HG02798 (cell line): ENCODE data around the gene RTP4.
A peak's percentile ranks its signal among the peaks of the same experiment; 100 is the strongest.

Source experiments
- ATAC-seq: cut with Tn5 transposase; IDR thresholded peaks from one replicate; pipeline ENCODE4 v1.9.1; 2021; ENCODE audit warnings: mild to moderate bottlenecking; ENCODE audit not compliant: unreplicated experiment, poor library complexity

RTP4 gene, protein sequence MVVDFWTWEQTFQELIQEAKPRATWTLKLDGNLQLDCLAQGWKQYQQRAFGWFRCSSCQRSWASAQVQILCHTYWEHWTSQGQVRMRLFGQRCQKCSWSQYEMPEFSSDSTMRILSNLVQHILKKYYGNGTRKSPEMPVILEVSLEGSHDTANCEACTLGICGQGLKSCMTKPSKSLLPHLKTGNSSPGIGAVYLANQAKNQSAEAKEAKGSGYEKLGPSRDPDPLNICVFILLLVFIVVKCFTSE

DNA sequence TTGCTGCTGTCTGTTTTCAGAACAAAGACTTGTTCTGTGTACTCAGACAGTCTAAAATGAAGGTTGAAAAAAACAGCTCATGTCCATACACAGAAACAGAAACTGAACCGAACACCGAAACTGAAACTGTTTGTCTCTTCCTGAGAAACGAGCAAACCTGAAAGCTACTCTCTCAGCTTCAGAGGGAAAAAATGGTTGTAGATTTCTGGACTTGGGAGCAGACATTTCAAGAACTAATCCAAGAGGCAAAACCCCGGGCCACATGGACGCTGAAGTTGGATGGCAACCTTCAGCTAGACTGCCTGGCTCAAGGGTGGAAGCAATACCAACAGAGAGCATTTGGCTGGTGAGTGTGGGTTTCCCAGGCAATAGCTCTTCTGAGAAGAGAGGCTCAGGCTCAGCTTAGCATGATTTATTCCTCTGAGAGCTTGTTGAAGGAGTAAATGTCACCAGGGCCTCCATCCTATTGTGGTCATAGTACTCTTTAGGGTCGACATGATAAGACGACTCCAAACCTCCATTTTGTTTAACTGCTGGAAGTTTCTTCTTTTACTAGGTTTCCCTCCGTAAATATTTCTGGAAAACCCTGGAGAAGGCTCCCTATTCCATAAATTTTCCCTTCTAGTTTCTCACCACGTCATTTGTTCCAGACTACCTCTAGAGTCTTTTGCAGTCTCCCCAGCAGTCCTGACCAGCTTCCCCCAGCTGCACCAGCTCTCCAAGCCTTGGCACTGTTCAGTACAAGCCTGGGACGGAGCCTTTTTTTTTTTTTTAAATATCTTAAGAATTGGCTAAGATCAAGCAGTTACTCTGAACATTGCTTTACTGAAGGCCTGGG, at the start of gene RTP4:
RTP4 (plus strand) TSS at position 135 of the 838 bp plus-strand sequence; CDS start at position 192, 57 bp downstream.
- peak; percentile 95 for ATAC-seq

DNA sequence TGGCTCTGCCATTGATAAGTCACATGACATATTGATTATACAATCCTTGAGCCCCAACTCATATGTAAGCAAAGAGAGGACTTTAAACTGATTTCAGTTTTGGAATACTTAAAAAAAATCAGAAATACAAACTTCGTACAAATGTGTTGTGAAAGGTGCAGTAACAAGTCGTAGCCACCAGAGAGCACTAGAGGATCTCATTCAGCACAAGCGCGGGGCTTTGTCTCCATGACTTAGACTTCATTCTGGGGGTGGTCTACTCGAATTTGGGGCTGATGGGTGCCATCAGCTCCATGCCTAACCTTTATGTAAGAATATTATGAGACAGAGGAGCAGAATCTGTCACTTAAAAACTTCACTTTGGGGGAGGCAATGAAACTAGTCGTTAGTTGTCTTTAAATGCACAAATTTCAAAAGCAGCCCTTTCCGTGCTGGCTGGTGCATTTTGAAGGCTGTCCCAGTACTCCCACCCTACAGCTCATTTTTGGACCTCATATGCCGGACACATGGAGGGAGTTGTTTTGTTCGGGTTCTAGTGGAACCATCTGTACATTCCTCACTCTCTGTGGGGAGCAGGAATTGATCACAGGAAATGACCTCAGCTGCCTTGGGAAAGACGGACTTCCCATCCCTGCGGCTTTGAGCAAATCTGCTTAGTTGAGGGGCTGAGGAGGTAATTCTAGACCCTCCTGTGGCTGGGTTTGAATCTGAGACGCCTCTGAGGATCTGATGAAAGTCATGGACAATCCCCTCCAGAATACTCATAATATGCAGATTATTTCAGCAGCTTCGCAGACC, 49.2 kb upstream of the RTP4 start:
- ATAC-seq: no peak

DNA sequence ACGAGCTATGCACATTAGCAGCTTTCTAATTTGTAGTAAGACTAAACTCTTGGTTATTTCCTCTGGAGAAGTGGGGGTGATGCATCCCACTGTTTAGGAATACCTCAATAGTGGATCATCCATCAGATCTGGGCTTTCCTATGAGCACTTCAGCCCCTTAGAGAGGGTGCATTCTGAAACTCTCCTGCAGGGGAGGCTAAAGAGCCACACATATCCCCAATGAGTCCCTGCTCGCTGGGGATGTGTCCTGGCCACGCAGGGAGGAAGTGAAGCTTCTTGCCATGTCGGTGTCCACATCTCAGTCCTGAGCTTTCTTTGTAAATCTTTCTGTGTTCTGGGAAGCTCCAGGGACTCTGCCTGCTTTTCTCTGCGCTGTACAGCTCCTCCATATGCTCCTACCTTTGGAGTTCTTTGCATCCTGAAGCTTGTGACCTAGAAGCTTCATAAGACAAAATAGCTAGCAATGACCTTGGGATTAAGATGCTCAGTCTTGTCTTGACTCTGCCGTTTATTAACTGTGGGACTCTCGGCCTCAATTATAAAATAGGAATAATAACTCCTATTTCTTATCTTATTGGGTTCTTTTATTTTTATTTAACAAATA, 48.4 kb upstream of the RTP4 start:
- ATAC-seq: peak; percentile 80

DNA sequence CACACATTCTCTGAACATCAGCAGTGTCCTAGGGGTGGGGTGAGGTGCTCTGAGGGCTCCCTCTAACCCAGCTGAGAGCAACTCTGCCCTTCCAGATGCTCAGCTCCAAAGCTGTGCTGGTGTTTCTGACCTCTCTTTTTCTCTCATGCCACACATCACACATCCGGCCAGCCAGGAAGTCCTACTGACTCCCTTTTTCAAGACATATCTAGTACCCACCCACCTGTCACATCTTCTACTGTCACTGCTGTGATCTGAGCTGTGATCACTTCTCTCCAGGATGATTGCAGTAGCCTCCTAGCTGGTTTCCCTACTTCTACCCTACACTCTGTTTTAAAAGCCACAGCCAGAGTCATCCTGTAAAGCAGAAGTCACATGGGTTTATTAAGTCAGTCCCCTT, 46.4 kb upstream of the RTP4 start:
- ATAC-seq: no peak

DNA sequence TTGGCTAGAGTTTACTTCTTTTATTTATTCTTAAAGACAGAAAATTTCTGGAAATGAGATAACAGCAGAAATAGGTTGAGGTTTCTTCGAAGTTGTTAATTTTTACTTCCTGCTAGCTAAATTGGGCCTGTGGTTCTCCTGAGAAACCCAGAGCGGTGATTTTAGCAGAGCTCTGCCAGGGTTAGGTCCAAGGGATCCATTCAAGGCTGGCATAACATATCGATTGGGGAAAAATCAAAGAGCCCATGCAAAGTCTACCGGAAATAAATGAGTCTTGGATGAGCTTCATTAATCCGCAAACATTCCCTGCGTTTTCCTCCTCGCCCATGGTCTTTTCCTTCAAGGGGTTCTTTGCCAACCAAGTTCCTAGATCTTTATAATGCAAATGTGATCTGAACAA, 45.9 kb upstream of the RTP4 start:
- ATAC-seq: no peak

DNA sequence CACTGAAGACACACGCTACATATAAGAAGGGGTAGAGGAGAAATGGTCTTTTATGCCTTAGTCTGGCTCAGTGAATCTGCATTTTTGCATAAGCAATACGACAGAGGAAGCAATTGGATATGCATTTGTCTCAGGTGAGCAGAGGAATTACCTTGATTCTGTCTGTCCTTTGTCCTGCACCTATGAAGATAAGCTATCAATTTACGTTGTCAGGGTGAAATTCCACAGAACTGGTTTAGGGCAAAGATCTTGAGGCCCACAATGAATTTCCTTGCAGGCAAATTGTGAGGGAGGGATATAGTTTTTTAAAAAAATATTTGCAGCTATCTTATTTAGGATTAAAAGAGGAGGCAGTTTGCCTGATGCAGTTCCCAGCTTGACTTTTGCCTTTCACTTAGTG, 45.1 kb upstream of the RTP4 start:
- ATAC-seq: no peak

DNA sequence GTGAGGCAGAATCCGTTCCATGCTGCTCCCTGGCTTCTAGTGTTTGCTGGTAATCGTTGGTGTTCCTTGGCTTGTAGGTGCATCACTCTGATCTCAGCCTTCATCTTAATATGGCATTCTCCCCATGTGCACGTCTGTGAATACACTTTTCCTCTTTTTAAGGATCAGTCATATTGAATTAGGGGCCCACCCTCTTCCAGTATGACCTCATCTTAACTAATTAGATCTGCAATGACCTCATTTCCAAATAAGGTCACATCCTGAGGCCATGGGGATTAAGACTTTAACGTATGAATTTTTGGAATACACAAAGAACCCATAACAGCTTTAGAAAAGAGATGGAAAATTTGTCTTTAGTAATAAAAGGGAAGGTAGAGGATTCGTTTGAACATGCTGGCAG, 42.6 kb upstream of the RTP4 start:
- ATAC-seq: no peak

DNA sequence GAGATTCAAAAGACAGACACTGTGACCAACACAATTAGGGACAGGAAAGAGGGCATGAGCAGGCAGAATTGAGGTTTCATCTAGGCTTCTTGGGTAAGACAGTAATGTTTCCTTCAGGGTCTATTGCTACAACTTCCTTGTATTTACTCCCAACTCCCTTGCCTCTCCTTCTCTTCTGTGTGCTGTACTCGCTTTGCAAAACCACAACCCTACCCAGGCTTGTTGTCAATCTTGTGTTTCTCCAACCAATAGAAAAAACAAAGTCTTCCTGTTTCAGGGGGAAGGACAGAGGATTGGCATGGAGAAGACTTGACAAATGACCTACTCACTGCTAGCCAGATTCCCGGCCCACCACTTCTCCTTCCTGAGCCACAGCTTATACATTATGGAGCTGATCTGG, 40.3 kb upstream of the RTP4 start:
- no peak for ATAC-seq

DNA sequence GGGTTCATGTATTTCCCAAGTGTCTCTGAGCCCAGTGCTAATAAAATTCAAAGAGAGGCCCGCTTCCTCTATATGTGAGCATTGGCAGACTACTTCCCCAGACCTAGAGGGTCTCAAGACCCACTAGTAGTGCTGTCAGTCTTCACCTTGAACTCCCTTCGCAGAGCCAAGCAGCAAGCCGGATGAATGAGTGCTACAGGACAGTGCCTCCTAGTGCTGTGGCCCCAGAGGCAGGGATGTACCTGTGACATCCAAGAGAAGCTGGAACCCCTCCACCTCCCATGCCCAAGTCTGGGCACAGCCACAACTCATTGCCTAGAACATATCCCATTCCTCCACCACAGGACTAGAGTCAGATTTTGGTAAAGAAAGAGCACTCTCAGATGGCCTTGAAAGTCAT, 39.5 kb upstream of the RTP4 start:
- no peak for ATAC-seq

DNA sequence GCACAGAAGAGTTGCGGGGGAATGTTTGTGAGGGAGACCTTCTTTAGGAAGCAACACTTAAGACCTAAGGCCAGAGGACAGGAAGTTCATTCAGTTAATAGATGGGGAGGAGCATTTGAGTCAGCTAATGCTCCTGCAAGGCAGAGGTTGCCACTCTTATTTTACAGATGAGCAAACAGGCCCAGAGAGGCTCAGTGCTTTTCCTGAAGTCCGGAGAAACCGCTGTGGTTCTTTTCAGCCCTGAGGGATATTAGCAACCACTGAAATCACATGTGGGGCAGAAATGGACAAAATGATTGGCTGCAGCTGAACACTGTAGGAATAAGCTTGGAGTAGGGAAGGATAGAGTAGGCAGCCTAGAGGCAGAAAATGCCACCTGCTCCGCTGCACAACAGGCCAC, 33.3 kb upstream of the RTP4 start:
- ATAC-seq: no peak

DNA sequence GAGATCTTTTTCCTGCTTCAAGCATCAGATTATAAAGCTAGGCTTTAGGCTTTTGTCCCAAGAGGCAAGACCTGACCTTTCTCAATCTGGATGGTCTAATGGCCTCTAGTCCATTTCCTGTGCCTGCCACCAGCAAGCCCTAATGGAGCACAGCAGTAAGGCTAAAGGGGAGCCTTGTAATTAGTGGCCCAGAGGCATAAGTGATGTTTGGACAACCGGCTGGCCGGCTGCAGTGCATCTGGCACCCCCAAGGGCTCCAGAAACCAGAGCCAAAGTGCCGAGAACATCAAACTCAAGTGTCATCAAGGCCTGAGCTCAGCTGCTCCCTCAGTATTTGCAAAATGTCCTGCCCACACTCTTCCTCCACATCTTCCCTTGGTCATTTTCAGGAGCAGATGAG, 31.9 kb upstream of the RTP4 start:
- ATAC-seq: no peak

DNA sequence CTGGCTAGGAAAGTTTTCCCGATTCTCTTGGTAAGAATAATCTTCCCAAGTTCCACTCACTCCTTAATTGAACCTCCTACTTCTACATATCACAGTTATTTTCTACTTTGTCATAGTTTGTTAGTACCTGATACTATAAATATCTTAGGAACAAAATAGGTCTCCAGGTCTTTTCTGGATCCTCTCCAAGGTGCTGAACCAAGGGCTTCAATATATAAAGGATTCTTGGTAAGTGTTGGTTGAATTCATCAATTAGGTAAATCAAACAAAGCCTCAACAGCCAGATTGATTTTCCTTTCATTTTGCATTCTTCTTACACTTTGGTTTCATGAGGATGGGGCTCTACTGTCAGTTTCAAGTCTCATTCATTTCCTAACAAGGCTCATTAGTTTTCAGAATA, 27.6 kb upstream of the RTP4 start:
- ATAC-seq: no peak

DNA sequence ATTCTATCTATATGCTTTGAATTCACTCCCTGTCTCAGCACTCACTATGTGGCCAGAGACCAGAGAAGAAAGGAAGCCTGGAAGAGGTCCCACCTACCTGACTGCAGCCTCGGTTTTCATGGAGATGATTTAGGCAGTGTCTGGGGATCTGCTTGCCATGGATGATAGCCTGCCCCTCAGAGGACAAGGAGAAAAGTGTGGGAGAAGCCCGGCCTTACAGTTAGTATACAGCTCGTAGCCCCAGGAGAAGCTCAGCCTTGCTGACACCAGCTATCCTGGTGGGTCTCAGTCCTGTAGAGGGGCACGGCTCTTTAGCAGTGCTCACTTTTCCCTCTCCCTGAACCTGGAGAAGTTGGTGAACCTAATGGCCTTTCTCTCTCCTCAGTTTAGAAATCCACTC, 25.9 kb upstream of the RTP4 start:
- no peak for ATAC-seq

DNA sequence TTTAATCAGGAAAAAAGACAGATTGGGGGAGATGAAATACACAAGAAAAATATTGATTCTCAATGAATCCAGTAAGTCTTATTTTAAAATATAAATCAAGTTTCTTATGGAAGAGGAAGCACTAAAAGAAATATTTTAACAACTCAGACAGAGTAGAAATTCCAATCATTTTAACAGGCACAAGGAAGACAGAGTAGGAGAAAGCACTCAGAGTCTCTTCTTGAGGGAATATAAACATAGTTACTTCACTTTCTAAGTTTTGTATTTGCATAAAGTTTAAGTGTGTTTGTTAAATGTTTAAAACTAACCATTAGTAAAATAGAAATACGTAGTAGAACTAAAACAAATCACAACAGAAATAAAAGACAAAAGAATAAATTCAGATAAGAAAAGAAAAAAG, 24.5 kb upstream of the RTP4 start:
- no peak for ATAC-seq

DNA sequence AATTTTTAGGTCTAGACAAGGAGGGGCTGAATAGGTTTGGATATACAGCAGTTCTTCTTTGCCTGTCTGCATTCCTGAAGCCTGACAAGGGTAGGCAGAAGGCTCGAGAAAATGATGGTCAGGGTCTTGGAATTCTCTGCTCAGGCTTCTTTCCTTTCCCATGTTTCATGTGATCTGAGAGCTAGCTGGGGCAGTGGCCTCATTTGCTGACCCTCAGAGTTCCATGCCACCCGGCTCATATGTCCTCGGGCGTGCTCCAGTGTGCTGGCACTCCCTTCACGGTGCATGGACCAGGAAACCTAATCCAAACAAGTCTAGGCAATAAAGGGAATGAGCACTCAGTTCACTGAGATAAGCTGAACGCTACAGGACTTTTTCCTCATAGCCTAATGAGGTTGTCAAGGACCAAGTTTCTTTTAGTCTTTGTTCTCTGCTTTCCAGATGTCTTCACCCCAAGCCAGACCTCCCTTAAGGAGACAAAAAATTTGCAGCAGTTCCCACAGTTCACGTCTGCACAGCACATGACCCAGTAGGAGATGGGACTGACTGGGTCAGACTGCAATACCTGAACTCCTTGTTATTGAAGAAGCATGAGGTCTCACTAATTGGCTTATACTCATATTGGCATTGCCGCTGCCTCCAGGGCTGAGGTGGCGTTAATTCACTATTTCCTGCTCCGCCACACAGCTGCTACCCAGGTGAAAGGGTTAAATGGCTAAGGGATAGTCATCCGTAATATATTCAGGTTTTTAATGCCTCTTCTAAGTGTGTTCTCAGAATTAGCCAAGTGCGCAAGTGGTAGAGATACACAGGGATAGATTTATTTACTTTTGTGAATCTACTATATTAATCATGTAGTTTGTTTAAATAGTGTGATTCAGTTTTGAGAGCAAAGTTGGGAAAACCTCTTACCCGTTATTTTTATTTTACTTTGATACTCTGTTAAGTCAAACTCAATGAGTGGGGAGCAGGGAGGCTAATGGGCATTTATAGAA, 15.3 kb upstream of the RTP4 start:
- ATAC-seq: no peak

DNA sequence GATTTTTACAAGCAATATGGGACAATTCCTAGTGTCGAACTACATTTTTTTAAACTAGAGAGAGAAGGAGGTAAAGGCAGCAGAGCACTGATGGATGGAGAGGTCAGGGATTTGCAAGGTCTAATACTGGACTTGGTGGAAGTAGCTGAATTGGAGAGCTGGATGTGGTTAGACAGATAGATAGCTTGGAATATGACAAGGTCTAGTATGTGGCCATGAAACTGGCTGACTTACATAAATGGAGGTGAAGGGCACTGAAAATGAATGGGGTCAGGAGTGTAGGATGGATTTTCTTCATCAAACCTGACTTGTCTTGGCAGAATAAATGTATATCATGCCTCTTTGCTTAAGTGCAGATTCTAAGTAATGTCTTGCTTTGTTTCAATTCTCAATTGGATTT, 10.1 kb upstream of the RTP4 start:
- no peak for ATAC-seq

DNA sequence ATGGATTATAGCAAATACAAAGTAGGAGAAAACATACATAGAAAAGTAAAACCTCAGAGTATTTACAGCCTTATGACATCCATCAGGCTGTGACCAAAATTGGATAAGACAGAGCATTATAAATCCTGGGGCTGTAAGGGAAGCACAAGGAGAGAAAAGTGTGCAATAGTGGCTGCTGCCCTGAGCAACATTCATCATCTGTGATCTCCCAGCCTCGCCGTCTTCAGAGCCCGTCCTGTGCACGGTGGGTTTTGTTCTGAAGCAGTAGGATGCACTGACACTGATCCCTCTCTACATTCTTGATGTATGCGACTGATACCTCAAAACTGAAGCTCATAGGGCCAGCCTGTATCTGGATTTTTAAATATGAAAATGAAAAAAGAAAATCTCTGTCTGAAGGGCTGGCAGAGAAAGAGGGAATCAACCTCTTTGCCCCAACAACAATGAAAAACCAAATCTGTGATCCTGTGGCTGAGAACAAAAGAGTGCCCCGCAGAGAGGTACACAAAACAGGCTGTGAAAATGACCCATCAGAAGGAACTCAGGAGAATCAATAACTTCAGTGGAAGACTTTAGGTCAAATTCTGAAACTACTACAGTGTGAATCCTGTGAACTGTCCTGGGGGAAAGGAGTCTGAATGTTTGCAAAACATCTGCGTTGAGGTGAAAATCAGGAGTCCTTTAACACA, 8.2 kb upstream of the RTP4 start:
- ATAC-seq: no peak

DNA sequence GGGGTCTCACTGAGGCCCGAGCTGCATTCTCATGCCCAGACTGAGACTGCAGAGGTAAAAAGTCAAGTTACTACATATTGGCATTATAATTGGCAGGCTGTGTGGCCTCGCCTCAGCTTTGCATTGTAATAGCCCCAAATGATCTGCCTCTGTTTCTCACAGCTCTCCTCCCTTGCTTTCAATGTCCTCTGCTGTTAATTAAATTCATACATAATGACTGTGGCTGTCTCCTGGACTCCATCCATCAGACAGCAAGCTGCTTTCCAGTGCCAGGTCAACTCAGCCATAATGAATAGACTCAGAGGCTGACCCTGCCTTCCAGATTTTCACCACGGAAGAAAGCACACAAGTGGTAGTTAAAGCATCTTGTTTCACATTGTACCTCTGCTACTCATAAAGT, 7.6 kb upstream of the RTP4 start:
- no peak for ATAC-seq

DNA sequence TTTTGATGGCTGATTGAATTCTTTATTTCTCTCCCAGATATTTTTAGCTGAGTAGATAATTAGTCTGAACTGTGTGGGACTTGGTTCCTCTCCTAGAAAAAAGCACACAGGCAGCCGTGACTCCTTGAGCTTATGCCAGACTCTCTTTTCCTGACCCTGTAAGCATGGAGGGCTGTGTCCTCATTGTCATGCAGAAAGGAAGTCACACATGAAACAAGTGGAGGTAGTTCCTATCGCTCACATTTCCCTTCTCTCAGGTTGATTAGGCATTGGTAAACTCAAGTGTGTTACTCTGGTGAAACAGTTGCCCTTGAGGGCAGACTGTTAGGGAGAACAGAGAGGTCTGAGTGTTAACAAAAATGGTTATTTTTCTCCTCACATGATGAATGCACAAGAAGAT, 6.3 kb upstream of the RTP4 start:
- no peak for ATAC-seq
